NCI-H82 treated with DMSO at 0.1 percent for 48 hours (cell line): ENCODE measurements around the gene RALGAPA2.
A peak's percentile ranks its signal among the peaks of the same experiment; 100 is the strongest.

Source experiments
- DNase-seq: peaks from one replicate; lab custom pipeline; 2025; ENCODE audit not compliant: unreplicated experiment; lab: John Stamatoyannopoulos, UW

Gene RALGAPA2

GRCh38 chr20:20480126-20480525 lies 232.3 kb downstream of the RALGAPA2 start:
- no peak for DNase-seq

GRCh38 chr20:20477444-20478041 lies 234.9 kb downstream of the RALGAPA2 start:
- no peak for DNase-seq

GRCh38 chr20:20476504-20476903 lies 235.9 kb downstream of the RALGAPA2 start:
- DNase-seq = no peak

- DNase-seq = no peak
Measured at GRCh38 chr20:20473657-20474056, 238.8 kb downstream of the RALGAPA2 start.

GRCh38 chr20:20472684-20473274 lies 239.7 kb downstream of the RALGAPA2 start:
- no peak for DNase-seq

- DNase-seq = no peak
Measured at GRCh38 chr20:20466341-20466879, 246.0 kb downstream of the RALGAPA2 start.

- no peak for DNase-seq
Measured at GRCh38 chr20:20465252-20465651, 247.2 kb downstream of the RALGAPA2 start.

GRCh38 chr20:20463933-20464374 lies 248.5 kb downstream of the RALGAPA2 start:
- no peak for DNase-seq

- DNase-seq = no peak
Measured at GRCh38 chr20:20462185-20462584, 250.3 kb downstream of the RALGAPA2 start.

GRCh38 chr20:20461551-20461950 lies 250.9 kb downstream of the RALGAPA2 start:
- peak; percentile 24 for DNase-seq

- DNase-seq = no peak
Measured at GRCh38 chr20:20459726-20460125, 252.7 kb downstream of the RALGAPA2 start.

GRCh38 chr20:20457392-20458126 lies 254.9 kb downstream of the RALGAPA2 start:
- DNase-seq = no peak

GRCh38 chr20:20456741-20457140 lies 255.7 kb downstream of the RALGAPA2 start:
- no peak for DNase-seq

GRCh38 chr20:20455926-20456325 lies 256.5 kb downstream of the RALGAPA2 start:
- no peak for DNase-seq

GRCh38 chr20:20454850-20455627 lies 257.4 kb downstream of the RALGAPA2 start:
- peak; percentile 71 for DNase-seq

- DNase-seq = no peak
Measured at GRCh38 chr20:20454367-20454766, 258.1 kb downstream of the RALGAPA2 start.

GRCh38 chr20:20452254-20452676 lies 260.2 kb downstream of the RALGAPA2 start:
- peak; percentile 82 for DNase-seq

GRCh38 chr20:20450521-20450920 lies 261.9 kb downstream of the RALGAPA2 start:
- no peak for DNase-seq

- peak; percentile 32 for DNase-seq
Measured at GRCh38 chr20:20448881-20449280, 263.6 kb downstream of the RALGAPA2 start.

- DNase-seq = peak; percentile 34
Measured at GRCh38 chr20:20447196-20447595, 265.2 kb downstream of the RALGAPA2 start.

GRCh38 chr20:20446425-20447015 lies 265.9 kb downstream of the RALGAPA2 start:
- DNase-seq = no peak
